ENCODE data around the gene SLC35B2. TPM values are rescaled to one million over a fixed set of nuclear protein-coding genes. Genes with fewer than 3 reads are reported as not detected.

SLC35B2 gene
- total and polyA plus RNA-seq, 9 of the 15 experiments (the other 6 are each of a cell fraction or from before 2014, with no cell fraction given) = 14.5 to 59.1 (median 47.1) TPM

GRCh38 chr6:44226368-44227147, 30.8 kb downstream of the SLC35B2 start (continued):
- TF ChIP-seq MGA (IDR thresholded peaks at IDR 0.05) (no peak), RBBP5 (IDR thresholded peaks at IDR 0.05; ENCODE audit: borderline replicate concordance, insufficient read depth, low read length, poor library complexity, severe bottlenecking) (peak; percentile 10), ZNF511 (CRISPR knock-in tag; IDR thresholded peaks at IDR 0.05) (no peak), ZNF445 (CRISPR knock-in tag; IDR thresholded peaks at IDR 0.05; ENCODE audit: low read depth) (no peak), CGGBP1 (CRISPR knock-in tag; IDR thresholded peaks at IDR 0.05) (no peak), ZNF717 (CRISPR knock-in tag; IDR thresholded peaks at IDR 0.05) (no peak), FOXA1 (IDR thresholded peaks at IDR 0.05; ENCODE audit: borderline replicate concordance) (no peak), MBD1 (CRISPR knock-in tag; IDR thresholded peaks at IDR 0.05) (no peak), RNF2 (IDR thresholded peaks at IDR 0.05) (no peak), ARID2 (IDR thresholded peaks at IDR 0.05) (0 out of 2 replicates have a peak, but pooled peaks have one; percentile 21), ZKSCAN3 (CRISPR knock-in tag; IDR thresholded peaks at IDR 0.05) (no peak), ZNF780A (CRISPR knock-in tag; IDR thresholded peaks at IDR 0.05) (no peak), ZNF75A (CRISPR knock-in tag; IDR thresholded peaks at IDR 0.05) (no peak), NR2C1 (IDR thresholded peaks at IDR 0.05) (0 out of 2 replicates have a peak, but pooled peaks have one; percentile 11), NR2C1 (tag; IDR thresholded peaks at IDR 0.05) (no peak)

Measured in K562 (cell line).